ENCODE results near the gene SLC32A1. TPM values are rescaled to one million over a fixed set of nuclear protein-coding genes. Genes with fewer than 3 reads are reported as not detected.

Gene SLC32A1
- total and polyA plus RNA-seq, 2 donors (not counting 1 experiment from before 2014, with no cell fraction given): not detected

DNA sequence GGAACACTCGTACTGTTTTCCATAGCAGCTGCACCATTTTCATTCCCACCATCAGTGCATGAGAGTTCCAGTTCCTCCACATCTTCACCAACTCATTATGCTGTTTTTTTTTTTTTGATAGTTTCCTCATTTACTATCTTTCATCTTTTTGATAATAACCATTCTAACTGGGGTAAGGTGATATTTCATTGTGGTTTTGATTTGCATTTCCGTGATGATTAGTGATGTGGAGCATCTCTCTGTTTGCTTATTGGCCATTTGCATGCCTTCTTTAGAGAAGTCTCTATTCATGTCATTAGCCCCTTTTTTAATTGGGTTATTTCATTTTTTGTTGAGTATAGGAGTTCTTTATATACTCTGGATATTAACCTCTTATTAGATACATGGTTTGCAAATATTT is 49.9 kb downstream of the SLC32A1 start:
- no peaks in the 10 kb centered on the region for H4K20me1 ChIP-seq (ENCODE audit: control insufficient read depth, extremely low read depth, insufficient read depth, low read length)
- H3K9me3 ChIP-seq (ENCODE audit: control insufficient read depth, insufficient read depth, low read depth, low read length): no peaks in the 10 kb centered on the region
- H3K79me2 ChIP-seq (ENCODE audit: control insufficient read depth, insufficient read depth, low read length): no peaks in the 10 kb centered on the region
- no peak overlapping the region for H3K4me2 ChIP-seq (ENCODE audit: extremely low read depth, insufficient read depth, low read length)
- no peaks in the 10 kb centered on the region for H3K27me3 ChIP-seq (ENCODE audit: control insufficient read depth, insufficient read depth, low read length)
- H3K4me3 ChIP-seq (replicated peaks in 1 of 4; ENCODE audit: control extremely low read depth in 1 of 4, insufficient read depth in 1 of 4, low read depth in 3 of 4, low read length in 4 of 4): no peak overlapping the region
- TF ChIP-seq EZH2 (IDR thresholded peaks at IDR 0.05; ENCODE audit: low read length, missing control alignments): no peak
- TF ChIP-seq, protein P1, sequence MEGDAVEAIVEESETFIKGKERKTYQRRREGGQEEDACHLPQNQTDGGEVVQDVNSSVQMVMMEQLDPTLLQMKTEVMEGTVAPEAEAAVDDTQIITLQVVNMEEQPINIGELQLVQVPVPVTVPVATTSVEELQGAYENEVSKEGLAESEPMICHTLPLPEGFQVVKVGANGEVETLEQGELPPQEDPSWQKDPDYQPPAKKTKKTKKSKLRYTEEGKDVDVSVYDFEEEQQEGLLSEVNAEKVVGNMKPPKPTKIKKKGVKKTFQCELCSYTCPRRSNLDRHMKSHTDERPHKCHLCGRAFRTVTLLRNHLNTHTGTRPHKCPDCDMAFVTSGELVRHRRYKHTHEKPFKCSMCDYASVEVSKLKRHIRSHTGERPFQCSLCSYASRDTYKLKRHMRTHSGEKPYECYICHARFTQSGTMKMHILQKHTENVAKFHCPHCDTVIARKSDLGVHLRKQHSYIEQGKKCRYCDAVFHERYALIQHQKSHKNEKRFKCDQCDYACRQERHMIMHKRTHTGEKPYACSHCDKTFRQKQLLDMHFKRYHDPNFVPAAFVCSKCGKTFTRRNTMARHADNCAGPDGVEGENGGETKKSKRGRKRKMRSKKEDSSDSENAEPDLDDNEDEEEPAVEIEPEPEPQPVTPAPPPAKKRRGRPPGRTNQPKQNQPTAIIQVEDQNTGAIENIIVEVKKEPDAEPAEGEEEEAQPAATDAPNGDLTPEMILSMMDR (conservative IDR thresholded peaks at IDR 0.05 in 1 of 2, IDR thresholded peaks at IDR 0.05 in 1 of 2; ENCODE audit: low read depth in 1 of 2, low read length in 2 of 2): no peak
- no peak overlapping the region for H3K9ac ChIP-seq (ENCODE audit: insufficient read depth, low read length)
- no peak for DNase-seq (ENCODE audit: low read depth in 2 of 2)
- no peaks in the 10 kb centered on the region for H3K4me1 ChIP-seq (ENCODE audit: control insufficient read depth, extremely low read depth, insufficient read depth, low read length)
- H3K36me3 ChIP-seq (ENCODE audit: control insufficient read depth, insufficient read depth, low read length): no peaks in the 10 kb centered on the region
- no peak overlapping the region for H3K27ac ChIP-seq (ENCODE audit: insufficient read depth, low read length)
- H2AFZ ChIP-seq (ENCODE audit: low read length): no peak overlapping the region

DNA sequence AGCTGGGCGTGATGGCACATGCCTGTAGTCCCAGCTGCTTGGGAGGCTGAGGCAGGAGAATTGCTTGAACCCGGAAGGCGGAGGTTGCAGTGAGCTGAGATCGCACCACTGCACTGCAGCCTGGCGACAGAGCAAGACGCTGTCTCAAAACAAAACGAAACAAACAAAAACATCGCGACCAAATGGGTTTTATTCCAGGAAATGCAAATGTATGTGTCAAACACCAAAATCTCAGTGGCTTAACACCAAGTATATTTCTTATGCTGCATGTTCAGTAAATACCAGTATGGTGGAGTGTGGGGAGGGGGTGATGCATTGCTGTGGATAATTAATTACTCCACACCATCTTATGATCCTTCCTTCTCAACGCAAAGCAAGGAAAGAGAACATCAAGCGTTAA is 52.1 kb downstream of the SLC32A1 start:
- no peaks in the 10 kb centered on the region for H3K79me2 ChIP-seq (ENCODE audit: control insufficient read depth, insufficient read depth, low read length)
- no peak overlapping the region for H2AFZ ChIP-seq (ENCODE audit: low read length)
- no peak overlapping the region for H3K27ac ChIP-seq (ENCODE audit: insufficient read depth, low read length)
- no peak overlapping the region for H3K9ac ChIP-seq (ENCODE audit: insufficient read depth, low read length)
- no peak overlapping the region for H3K4me2 ChIP-seq (ENCODE audit: extremely low read depth, insufficient read depth, low read length)
- no peaks in the 10 kb centered on the region for H3K9me3 ChIP-seq (ENCODE audit: control insufficient read depth, insufficient read depth, low read depth, low read length)
- H3K4me1 ChIP-seq (ENCODE audit: control insufficient read depth, extremely low read depth, insufficient read depth, low read length): no peaks in the 10 kb centered on the region
- no peaks in the 10 kb centered on the region for H3K36me3 ChIP-seq (ENCODE audit: control insufficient read depth, insufficient read depth, low read length)
- DNase-seq (ENCODE audit: low read depth in 2 of 2): no peak
- no peaks in the 10 kb centered on the region for H3K27me3 ChIP-seq (ENCODE audit: control insufficient read depth, insufficient read depth, low read length)
- no peaks in the 10 kb centered on the region for H4K20me1 ChIP-seq (ENCODE audit: control insufficient read depth, extremely low read depth, insufficient read depth, low read length)
- TF ChIP-seq, protein P1 (conservative IDR thresholded peaks at IDR 0.05 in 1 of 2, IDR thresholded peaks at IDR 0.05 in 1 of 2; ENCODE audit: low read depth in 1 of 2, low read length in 2 of 2): no peak
- TF ChIP-seq EZH2 (IDR thresholded peaks at IDR 0.05; ENCODE audit: low read length, missing control alignments): no peak
- H3K4me3 ChIP-seq (replicated peaks in 1 of 4; ENCODE audit: control extremely low read depth in 1 of 4, insufficient read depth in 1 of 4, low read depth in 3 of 4, low read length in 4 of 4): no peak overlapping the region

Other genes with a start within 250 kb of the SLC32A1 start
- not detected in 2 replicates for gene ADIG, start 143.3 kb upstream of the SLC32A1 start, total RNA-seq
- not detected in 2 replicates for gene ADIG, start 143.3 kb upstream of the SLC32A1 start, polyA plus RNA-seq
- gene ARHGAP40, start 122.7 kb upstream of the SLC32A1 start, total RNA-seq: not detected in 2 replicates
- not detected in 2 replicates for gene ARHGAP40, start 122.7 kb upstream of the SLC32A1 start, polyA plus RNA-seq
- 5.9 and 7.2 TPM in 2 replicates for gene ACTR5, start 24.0 kb downstream of the SLC32A1 start, total RNA-seq
- 4.4 and 4.9 TPM in 2 replicates for gene ACTR5, start 24.0 kb downstream of the SLC32A1 start, polyA plus RNA-seq
- under 0.01 TPM in 2 replicates for gene PPP1R16B, start 81.2 kb downstream of the SLC32A1 start, total RNA-seq
- gene PPP1R16B, start 81.2 kb downstream of the SLC32A1 start, polyA plus RNA-seq: not detected in 2 replicates
- 15.2 and 21.3 TPM in 2 replicates for gene FAM83D, start 201.9 kb downstream of the SLC32A1 start, total RNA-seq
- gene FAM83D, start 201.9 kb downstream of the SLC32A1 start, polyA plus RNA-seq: 34.5 and 45.5 TPM in 2 replicates
- 11.4 and 11.8 TPM in 2 replicates for gene DHX35, start 237.9 kb downstream of the SLC32A1 start, total RNA-seq
- 9.6 and 12.1 TPM in 2 replicates for gene DHX35, start 237.9 kb downstream of the SLC32A1 start, polyA plus RNA-seq

All from fibroblast of lung (primary cell).